DOHH2 (cell line): ENCODE data around the gene TMEM229B.

Experiments used
- H3F3A ChIP-seq: fragments of 200-600 bp; sonication (generic), shearing (Covaris generic); 2 replicates; pipeline ENCODE4 v1.6.0; 2016; ENCODE audit warnings: antibody characterized with exemption, mild to moderate bottlenecking; ENCODE audit not compliant: control insufficient read depth, insufficient read depth
- H3K27ac ChIP-seq: fragments of 200-600 bp; sonication (generic); 2 replicates; pipeline ENCODE4 v1.5.1; 2014; ENCODE audit warnings: low read depth, mild to moderate bottlenecking, low read length, moderate library complexity
- H3K27me3 ChIP-seq: fragments of 200-600 bp; sonication (generic); 2 replicates; pipeline ENCODE4 v1.6.1; 2014; ENCODE audit warnings: mild to moderate bottlenecking, low read length, mixed read lengths; ENCODE audit not compliant: control insufficient read depth
- H3K36me3 ChIP-seq: fragments of 200-600 bp; sonication (generic); 2 replicates; pipeline ENCODE4 v1.6.1; 2014; ENCODE audit warnings: mild to moderate bottlenecking, low read length, moderate library complexity, mixed read lengths; ENCODE audit not compliant: control insufficient read depth
- H3K4me1 ChIP-seq: fragments of 200-600 bp; sonication (generic); 2 replicates; pipeline ENCODE4 v1.6.1; 2014; ENCODE audit warnings: mild to moderate bottlenecking, low read length, mixed read lengths; ENCODE audit not compliant: control insufficient read depth
- H3K4me2 ChIP-seq: fragments of 200-600 bp; sonication (generic); 2 replicates; pipeline ENCODE4 v1.6.0; 2014; ENCODE audit warnings: mild to moderate bottlenecking, low read length, moderate library complexity
- H3K4me3 ChIP-seq: fragments of 200-600 bp; sonication (generic); 2 replicates; pipeline ENCODE4 v1.5.1; 2014; ENCODE audit warnings: mild to moderate bottlenecking, low read length, mixed read lengths
- H3K79me2 ChIP-seq: fragments of 200-600 bp; sonication (generic); 2 replicates; pipeline ENCODE4 v1.6.1; 2014; ENCODE audit warnings: mild to moderate bottlenecking, low read length, mixed read lengths; ENCODE audit not compliant: control insufficient read depth
- H3K9me2 ChIP-seq: fragments of 200-600 bp; sonication (generic); replicated peaks from 2 replicates; pipeline ENCODE4 v1.6.1; 2014; ENCODE audit warnings: mild to moderate bottlenecking, low read length, mixed read lengths; ENCODE audit not compliant: control insufficient read depth
- H3K9me3 ChIP-seq: fragments of 200-600 bp; sonication (generic); 2 replicates; pipeline ENCODE4 v1.6.1; 2014; ENCODE audit warnings: antibody characterized with exemption, low read length, mixed read lengths; ENCODE audit not compliant: control insufficient read depth, insufficient read depth
- H4K20me1 ChIP-seq: fragments of 200-600 bp; sonication (generic); 2 replicates; pipeline ENCODE4 v1.6.0; 2014; ENCODE audit warnings: low read depth, mild to moderate bottlenecking, antibody characterized with exemption, low read length, moderate library complexity; ENCODE audit not compliant: control insufficient read depth, insufficient read depth
- EZH2phosphoT487 ChIP-seq: fragments of 200-600 bp; sonication (generic); IDR thresholded peaks from 2 replicates; pipeline ENCODE4 v1.6.1; 2017; ENCODE audit warnings: borderline replicate concordance, mild to moderate bottlenecking, antibody characterized with exemption, low read length, moderate library complexity, mixed read lengths
- TF ChIP-seq, protein P1 (sequence below): fragments of 200-600 bp; sonication (generic); IDR thresholded peaks from one replicate; pipeline ENCODE4 v1.5.1; 2014; ENCODE audit warnings: antibody characterized with exemption, mild to moderate bottlenecking, low read depth, low read length; ENCODE audit not compliant: poor library complexity, severe bottlenecking

Gene TMEM229B

DNA sequence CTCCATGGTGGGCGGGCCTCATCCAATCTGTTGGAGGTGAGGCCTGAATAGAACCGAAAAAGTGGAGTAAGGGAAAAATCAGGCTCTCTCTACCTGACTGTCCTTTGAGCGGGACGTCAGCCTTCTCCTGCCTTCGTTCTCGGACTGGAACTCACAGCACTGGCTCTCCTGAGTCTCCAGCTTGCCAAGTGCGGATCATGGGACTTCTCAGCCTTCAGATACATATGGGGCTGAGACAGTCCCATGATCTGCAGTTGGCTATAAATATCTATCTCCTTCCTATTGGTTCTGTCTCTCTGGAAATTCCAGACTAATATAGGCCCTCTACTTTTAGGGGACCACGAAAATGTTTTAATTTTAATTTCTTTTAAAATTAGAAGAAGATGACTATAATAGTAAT, 46.8 kb downstream of the TMEM229B start:
- Histone ChIP-seq H3K4me2 (no peak overlapping the region), H3K36me3 (no peaks in the 10 kb centered on the region), H3K27ac (no peak overlapping the region), H3K79me2 (no peaks in the 10 kb centered on the region), H3K4me3 (no peak overlapping the region), H3K9me3 (no peaks in the 10 kb centered on the region), H3K4me1 (no peaks in the 10 kb centered on the region), H3F3A (no peaks in the 10 kb centered on the region), H3K27me3 (peaks cover 5% of the 10 kb centered on the region), H4K20me1 (no peaks in the 10 kb centered on the region), H3K9me2 (no peaks in the 10 kb centered on the region)
- TF ChIP-seq, protein P1, sequence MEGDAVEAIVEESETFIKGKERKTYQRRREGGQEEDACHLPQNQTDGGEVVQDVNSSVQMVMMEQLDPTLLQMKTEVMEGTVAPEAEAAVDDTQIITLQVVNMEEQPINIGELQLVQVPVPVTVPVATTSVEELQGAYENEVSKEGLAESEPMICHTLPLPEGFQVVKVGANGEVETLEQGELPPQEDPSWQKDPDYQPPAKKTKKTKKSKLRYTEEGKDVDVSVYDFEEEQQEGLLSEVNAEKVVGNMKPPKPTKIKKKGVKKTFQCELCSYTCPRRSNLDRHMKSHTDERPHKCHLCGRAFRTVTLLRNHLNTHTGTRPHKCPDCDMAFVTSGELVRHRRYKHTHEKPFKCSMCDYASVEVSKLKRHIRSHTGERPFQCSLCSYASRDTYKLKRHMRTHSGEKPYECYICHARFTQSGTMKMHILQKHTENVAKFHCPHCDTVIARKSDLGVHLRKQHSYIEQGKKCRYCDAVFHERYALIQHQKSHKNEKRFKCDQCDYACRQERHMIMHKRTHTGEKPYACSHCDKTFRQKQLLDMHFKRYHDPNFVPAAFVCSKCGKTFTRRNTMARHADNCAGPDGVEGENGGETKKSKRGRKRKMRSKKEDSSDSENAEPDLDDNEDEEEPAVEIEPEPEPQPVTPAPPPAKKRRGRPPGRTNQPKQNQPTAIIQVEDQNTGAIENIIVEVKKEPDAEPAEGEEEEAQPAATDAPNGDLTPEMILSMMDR: no peak
- no peak for TF ChIP-seq EZH2phosphoT487

DNA sequence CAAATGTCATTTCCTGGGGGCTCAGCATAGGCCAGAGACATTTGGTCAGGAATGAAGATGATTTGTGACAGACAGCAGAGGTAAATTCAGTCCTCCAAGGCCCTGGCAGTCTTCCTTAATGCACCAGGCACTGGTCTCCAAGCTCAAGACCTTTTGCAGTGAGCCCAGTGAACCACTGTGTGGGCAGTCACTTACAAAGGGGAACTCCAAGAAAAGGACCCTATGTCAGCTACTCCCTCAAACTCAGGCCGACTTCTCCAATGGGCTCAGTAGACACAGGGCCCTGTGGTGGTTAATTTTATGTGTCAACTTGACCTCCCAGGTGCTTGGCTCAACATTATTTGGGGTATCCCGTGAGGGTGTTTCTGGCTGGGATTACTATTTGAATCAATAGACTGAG, 47.3 kb downstream of the TMEM229B start:
- Histone ChIP-seq H3K9me2 (no peaks in the 10 kb centered on the region), H3K4me2 (no peak overlapping the region), H3K27me3 (peaks cover 5% of the 10 kb centered on the region), H3F3A (no peaks in the 10 kb centered on the region), H3K9me3 (no peaks in the 10 kb centered on the region), H4K20me1 (no peaks in the 10 kb centered on the region), H3K36me3 (no peaks in the 10 kb centered on the region), H3K4me3 (no peak overlapping the region), H3K79me2 (no peaks in the 10 kb centered on the region), H3K4me1 (no peaks in the 10 kb centered on the region), H3K27ac (no peak overlapping the region)
- no peak for TF ChIP-seq EZH2phosphoT487
- TF ChIP-seq, protein P1: no peak

DNA sequence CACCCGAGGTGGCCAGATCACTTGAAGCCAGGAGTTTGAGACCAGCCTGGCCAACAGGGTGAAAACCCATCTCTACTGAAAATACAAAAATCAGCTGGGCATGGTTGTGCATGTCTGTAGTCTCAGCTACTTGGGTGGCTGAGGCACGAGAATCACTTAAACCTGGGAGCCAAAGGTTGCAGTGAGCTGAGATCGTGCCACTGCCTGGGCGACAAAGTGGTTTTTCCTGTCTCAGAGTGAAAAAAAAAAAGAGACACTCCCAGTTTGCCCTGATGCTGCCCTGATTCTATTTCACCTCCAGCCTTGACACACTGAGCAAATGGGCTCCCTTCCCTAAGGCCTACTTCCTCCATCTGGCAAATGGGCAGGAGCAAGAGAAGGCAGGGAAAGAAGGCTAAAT, 48.0 kb downstream of the TMEM229B start:
- no peaks in the 10 kb centered on the region for H4K20me1 ChIP-seq
- H3K4me3 ChIP-seq: no peak overlapping the region
- H3K4me1 ChIP-seq: no peaks in the 10 kb centered on the region
- H3K27ac ChIP-seq: no peak overlapping the region
- H3K36me3 ChIP-seq: no peaks in the 10 kb centered on the region
- no peaks in the 10 kb centered on the region for H3K9me2 ChIP-seq
- peaks cover 10% of the 10 kb centered on the region; the same call in 1 of the 2 replicates for H3K27me3 ChIP-seq
- H3K79me2 ChIP-seq: no peaks in the 10 kb centered on the region
- H3F3A ChIP-seq: no peaks in the 10 kb centered on the region
- no peaks in the 10 kb centered on the region for H3K9me3 ChIP-seq
- TF ChIP-seq, protein P1: no peak
- TF ChIP-seq EZH2phosphoT487: no peak
- no peak overlapping the region for H3K4me2 ChIP-seq

DNA sequence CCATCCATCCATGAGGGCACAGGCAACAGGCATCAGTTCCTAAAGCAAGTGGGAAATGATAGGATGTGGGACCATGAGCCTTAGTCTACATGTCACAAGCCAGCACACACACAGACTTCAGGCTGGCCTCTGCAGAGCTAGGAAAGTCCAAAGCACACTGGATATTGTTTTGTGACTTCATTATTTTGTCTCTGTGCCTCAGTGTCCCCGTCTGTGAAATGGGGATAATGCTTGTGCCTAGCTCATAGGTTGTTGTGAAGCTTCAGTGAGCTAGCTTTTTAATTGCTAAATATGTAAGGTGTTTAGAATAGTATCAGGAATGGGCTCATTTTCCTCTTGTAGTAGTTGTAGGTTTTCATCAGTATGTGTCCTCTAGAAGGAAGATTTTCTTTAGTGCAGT, 49.6 kb downstream of the TMEM229B start:
- no peak overlapping the region for H3K4me2 ChIP-seq
- peaks cover 14% of the 10 kb centered on the region for H3K27me3 ChIP-seq
- H3K4me3 ChIP-seq: no peak overlapping the region
- H3F3A ChIP-seq: no peaks in the 10 kb centered on the region
- H3K4me1 ChIP-seq: no peaks in the 10 kb centered on the region
- H3K36me3 ChIP-seq: no peaks in the 10 kb centered on the region
- no peaks in the 10 kb centered on the region for H3K9me3 ChIP-seq
- H3K79me2 ChIP-seq: no peaks in the 10 kb centered on the region
- TF ChIP-seq, protein P1: no peak
- no peak for TF ChIP-seq EZH2phosphoT487
- H3K9me2 ChIP-seq: no peaks in the 10 kb centered on the region
- H3K27ac ChIP-seq: no peak overlapping the region
- no peaks in the 10 kb centered on the region for H4K20me1 ChIP-seq
